Kidney (tissue), 14 donors: ENCODE data around the gene ABCA5. TPM values are rescaled to one million over a fixed set of nuclear protein-coding genes. Genes with fewer than 3 reads are reported as not detected.

Experiments used
- DNase-seq, 5 donors: peaks; one replicate each; pipeline ENCODE4 v3.0.0-alpha.2; 2013 to 2020
- FAIRE-seq: peaks from 2 replicates; lab custom pipeline; 2012; peaks lifted over from hg19 to GRCh38; lab: Jason Lieb, UNC
- H3K27ac ChIP-seq, 2 donors: one replicate each; pipeline ENCODE4 v1.7.0; 2013; ENCODE audit warnings: low read depth in 2 of 2, low read length in 2 of 2, inconsistent platforms in 1 of 2
- H3K27me3 ChIP-seq: one replicate; pipeline ENCODE4 v1.7.1; 2013; ENCODE audit warnings: low read length, inconsistent platforms; ENCODE audit not compliant: control insufficient read depth, insufficient read depth
- H3K36me3 ChIP-seq, 3 donors: one replicate each; pipeline versions ENCODE4 v1.7.0 to v1.7.1; 2013; ENCODE audit warnings: low read length in 3 of 3, control low read depth in 1 of 3, inconsistent platforms in 1 of 3; ENCODE audit not compliant: insufficient read depth in 3 of 3, control insufficient read depth in 2 of 3
- H3K4me1 ChIP-seq, 3 donors: one replicate each; pipeline versions ENCODE4 v1.7.0 to v1.7.1; 2013; ENCODE audit warnings: low read length in 3 of 3, inconsistent platforms in 1 of 3, low read depth in 1 of 3; ENCODE audit not compliant: control insufficient read depth in 2 of 3, insufficient read depth in 2 of 3
- H3K4me3 ChIP-seq, 3 donors: one replicate each; pipeline versions ENCODE4 v1.7.0 to v1.8.1; 2013; ENCODE audit warnings: low read length in 3 of 3, control low read depth in 1 of 3, inconsistent platforms in 1 of 3
- H3K9ac ChIP-seq, 3 donors: one replicate each; pipeline versions ENCODE4 v1.7.0 to v1.7.1; 2013; ENCODE audit warnings: low read length in 3 of 3, control low read depth in 1 of 3, inconsistent platforms in 1 of 3
- H3K9me3 ChIP-seq, 3 donors: one replicate each; pipeline versions ENCODE4 v1.7.0 to v1.7.1; 2013; ENCODE audit warnings: low read length in 3 of 3, control low read depth in 1 of 3, inconsistent platforms in 1 of 3; ENCODE audit not compliant: control insufficient read depth in 2 of 3, insufficient read depth in 1 of 3
- intact Hi-C: fragments of 100-400 bp; cut with DNase I; formaldehyde crosslinking; loops from one replicate; pipeline ENCODE4 v1.11.1; 2022
- polyA plus RNA-seq: library from polyadenylated mRNA; stranded (reverse); fragments of 350-450 nt; fragmentation: Illumina TruSeq; extraction: RNeasy Lipid Tissue Mini Kit (QIAGEN cat#74804); gene quantifications from one replicate; pipeline ENCODE4 v1.2.3, GENCODE V29; 2014; ENCODE audit warnings: low read depth, low replicate concordance; ENCODE audit not compliant: insufficient read depth
- total RNA-seq: library from RNA; stranded (reverse); fragmentation: NEBNext Ultra II Directional; extraction: Animal tissue kit (Norgen Biotek cat#: 25700); gene quantifications from one replicate; pipeline ENCODE4 v1.2.1, GENCODE V29; 2021
- TF ChIP-seq, protein P1 (sequence below): IDR thresholded peaks from 3 replicates; pipeline ENCODE4 v1.5.1; 2012; ENCODE audit warnings: mild to moderate bottlenecking, moderate library complexity, borderline replicate concordance; ENCODE audit not compliant: insufficient read depth; ENCODE audit errors: extremely low read depth
- donor health status: control.
- donor health status: control.
- donor health status: control.
- donor health status: control.
- donor health status: control.
- donor health status: DM: yes; HTN: yes; CAD: no.
- donor health status: Normal renal cell carcinoma (clear cell type).

Gene ABCA5
- total and polyA plus RNA-seq, 2 donors from 2014 or later: 19.0 to 25.1 TPM

DNA sequence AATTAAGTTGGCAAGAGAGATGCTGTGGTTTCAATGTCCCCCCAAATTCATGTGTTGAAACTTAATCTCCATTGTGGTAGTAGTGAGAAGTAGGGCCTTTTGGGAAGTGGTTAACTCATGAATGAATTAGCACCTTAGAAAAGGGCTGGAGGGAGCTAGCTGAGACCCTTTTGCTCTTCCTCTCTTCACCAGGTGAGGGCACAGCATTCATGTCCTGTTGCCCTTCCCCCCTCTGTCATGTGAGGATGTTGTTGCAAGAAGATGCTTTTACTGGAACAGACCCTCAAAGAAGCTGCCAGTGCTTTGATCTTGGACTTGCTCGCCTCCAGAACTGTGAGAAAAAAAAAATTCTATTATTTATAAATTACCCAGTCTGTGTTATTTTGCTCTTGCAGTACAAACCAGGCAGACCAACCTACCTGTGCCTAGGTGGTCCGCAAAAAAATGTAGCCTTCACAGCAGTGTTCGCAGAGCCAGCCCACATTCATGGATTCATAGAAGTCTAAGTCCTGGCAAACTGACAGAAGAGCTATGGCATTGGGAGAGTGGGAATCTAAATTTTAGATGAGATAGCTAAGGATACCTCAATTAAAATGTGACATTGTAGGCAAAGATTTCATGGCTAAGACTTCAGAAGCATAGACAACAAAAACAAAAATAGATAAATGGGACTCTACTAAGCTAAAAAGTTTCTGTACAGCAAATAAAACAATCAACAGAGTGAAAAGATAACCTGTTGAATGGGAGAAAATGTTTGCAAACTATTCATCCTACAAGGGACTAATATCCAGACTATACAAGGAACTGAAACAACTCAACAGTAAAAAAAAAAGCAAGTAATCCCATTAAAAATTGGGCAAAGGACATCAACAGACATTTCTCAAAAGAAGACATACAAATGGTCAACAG lies 32.0 kb upstream of the ABCA5 start:
- Histone ChIP-seq H3K27ac (no peak overlapping the region), H3K4me1 (no peaks in the 10 kb centered on the region), H3K9me3 (no peaks in the 10 kb centered on the region), H3K4me3 (no peak overlapping the region), H3K9ac (no peak overlapping the region), H3K36me3 (no peaks in the 10 kb centered on the region), H3K27me3 (no peaks in the 10 kb centered on the region)
- DNase-seq (peak in 4 of 5 donors; percentile 41 to 70 (median 48)), FAIRE-seq (no peak)
- intact Hi-C loops: no loop called here
- TF ChIP-seq, protein P1, sequence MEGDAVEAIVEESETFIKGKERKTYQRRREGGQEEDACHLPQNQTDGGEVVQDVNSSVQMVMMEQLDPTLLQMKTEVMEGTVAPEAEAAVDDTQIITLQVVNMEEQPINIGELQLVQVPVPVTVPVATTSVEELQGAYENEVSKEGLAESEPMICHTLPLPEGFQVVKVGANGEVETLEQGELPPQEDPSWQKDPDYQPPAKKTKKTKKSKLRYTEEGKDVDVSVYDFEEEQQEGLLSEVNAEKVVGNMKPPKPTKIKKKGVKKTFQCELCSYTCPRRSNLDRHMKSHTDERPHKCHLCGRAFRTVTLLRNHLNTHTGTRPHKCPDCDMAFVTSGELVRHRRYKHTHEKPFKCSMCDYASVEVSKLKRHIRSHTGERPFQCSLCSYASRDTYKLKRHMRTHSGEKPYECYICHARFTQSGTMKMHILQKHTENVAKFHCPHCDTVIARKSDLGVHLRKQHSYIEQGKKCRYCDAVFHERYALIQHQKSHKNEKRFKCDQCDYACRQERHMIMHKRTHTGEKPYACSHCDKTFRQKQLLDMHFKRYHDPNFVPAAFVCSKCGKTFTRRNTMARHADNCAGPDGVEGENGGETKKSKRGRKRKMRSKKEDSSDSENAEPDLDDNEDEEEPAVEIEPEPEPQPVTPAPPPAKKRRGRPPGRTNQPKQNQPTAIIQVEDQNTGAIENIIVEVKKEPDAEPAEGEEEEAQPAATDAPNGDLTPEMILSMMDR: no peak

DNA sequence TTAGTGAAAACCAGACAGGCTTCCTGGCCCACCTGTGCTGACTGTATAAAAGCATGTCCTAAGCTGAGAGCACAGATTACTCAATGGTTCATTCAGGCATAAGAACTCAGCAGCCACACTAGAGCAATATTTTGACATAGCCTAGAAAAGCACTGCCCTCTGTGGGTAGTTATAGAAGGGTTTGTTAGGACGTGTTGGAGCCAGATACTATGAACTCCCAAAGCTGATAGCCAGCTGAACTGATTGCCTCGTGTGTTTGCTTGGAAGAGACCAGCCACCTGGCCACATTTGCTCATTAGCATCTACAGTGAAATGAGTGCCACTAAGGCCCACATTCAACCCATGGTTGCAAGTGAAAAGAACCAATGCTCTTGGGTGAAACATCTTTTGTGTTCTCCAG lies 30.8 kb upstream of the ABCA5 start:
- no peak overlapping the region for H3K4me3 ChIP-seq
- FAIRE-seq (no peak), DNase-seq (no peak)
- no peaks in the 10 kb centered on the region for H3K9me3 ChIP-seq
- H3K9ac ChIP-seq: no peak overlapping the region
- no peaks in the 10 kb centered on the region for H3K36me3 ChIP-seq
- TF ChIP-seq, protein P1: no peak
- intact Hi-C loops: no loop called here
- no peak overlapping the region for H3K27ac ChIP-seq
- H3K27me3 ChIP-seq: no peaks in the 10 kb centered on the region
- H3K4me1 ChIP-seq: no peaks in the 10 kb centered on the region

DNA sequence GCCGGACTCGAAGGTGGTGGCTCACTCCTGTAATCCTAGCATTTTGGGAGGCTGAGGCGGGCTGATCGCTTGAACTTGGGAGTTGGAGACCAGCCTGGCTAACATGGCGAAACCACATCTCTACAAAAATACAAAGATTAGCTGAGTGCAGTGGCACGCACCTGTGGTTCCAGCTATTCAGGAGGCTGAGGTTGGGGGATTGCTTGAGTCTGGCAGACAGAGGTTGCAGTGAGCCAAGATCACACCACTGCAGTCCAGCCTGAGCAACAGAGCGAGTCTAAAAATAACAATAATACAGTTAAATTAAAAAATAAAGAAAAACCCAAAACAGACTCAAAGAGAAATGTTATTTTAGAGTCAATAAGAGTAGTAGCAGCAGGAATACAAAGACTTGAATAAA lies 29.7 kb upstream of the ABCA5 start:
- no peak for FAIRE-seq

More for the DNA sequence above, 29.7 kb upstream of the ABCA5 start:
- intact Hi-C loops: no loop called here
- TF ChIP-seq, protein P1: no peak
- DNase-seq: no peak
- Histone ChIP-seq H3K27ac (no peak overlapping the region), H3K27me3 (no peaks in the 10 kb centered on the region), H3K4me1 (no peaks in the 10 kb centered on the region), H3K36me3 (no peaks in the 10 kb centered on the region), H3K4me3 (no peak overlapping the region), H3K9me3 (no peaks in the 10 kb centered on the region), H3K9ac (no peak overlapping the region)
